ENCODE data around the gene SLCO1A2.

DNA sequence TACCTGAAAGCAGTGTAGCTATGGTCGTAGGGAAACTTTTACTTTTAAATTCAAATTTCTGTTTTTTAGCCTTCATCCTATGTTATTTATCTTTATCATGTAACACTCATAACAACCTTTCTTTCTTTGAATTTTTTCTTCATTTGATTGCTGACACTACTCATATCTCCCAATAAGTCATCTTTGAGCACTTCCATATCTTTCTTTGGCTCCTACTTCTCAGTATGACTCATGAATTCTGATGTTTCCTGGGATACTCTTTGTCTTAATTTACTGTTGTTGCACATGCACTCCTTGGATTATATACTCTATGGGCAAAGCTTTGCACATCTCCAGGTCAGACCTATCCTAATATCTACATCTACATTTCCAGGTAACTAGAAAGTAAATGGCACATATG is 19.9 kb upstream of the SLCO1A2 start:
- TF ChIP-seq, protein P1, sequence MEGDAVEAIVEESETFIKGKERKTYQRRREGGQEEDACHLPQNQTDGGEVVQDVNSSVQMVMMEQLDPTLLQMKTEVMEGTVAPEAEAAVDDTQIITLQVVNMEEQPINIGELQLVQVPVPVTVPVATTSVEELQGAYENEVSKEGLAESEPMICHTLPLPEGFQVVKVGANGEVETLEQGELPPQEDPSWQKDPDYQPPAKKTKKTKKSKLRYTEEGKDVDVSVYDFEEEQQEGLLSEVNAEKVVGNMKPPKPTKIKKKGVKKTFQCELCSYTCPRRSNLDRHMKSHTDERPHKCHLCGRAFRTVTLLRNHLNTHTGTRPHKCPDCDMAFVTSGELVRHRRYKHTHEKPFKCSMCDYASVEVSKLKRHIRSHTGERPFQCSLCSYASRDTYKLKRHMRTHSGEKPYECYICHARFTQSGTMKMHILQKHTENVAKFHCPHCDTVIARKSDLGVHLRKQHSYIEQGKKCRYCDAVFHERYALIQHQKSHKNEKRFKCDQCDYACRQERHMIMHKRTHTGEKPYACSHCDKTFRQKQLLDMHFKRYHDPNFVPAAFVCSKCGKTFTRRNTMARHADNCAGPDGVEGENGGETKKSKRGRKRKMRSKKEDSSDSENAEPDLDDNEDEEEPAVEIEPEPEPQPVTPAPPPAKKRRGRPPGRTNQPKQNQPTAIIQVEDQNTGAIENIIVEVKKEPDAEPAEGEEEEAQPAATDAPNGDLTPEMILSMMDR (conservative IDR thresholded peaks at IDR 0.05 in 1 of 2, IDR thresholded peaks at IDR 0.05 in 1 of 2; ENCODE audit: extremely low read depth in 1 of 2, insufficient read depth in 1 of 2, low read depth in 1 of 2, low read length in 2 of 2), result no peak
- no peak for TF ChIP-seq EZH2 (IDR thresholded peaks at IDR 0.05; ENCODE audit: borderline replicate concordance, low read length)
